ENCODE measurements around the gene SMIM35. TPM values are rescaled to one million over a fixed set of nuclear protein-coding genes. Genes with fewer than 3 reads are reported as not detected.
A peak's percentile ranks its signal among the peaks of the same experiment; 100 is the strongest.
"Not testable (repeated sequence)": the region's sequence is repeated elsewhere in the genome, so short reads cannot be mapped to it uniquely, and the experiment has no call there.

The SMIM35 gene
- polyA plus RNA-seq, 3 donors from 2014 or later, result 0.49 to 1.1 TPM; not detected in 1

- Mint-ChIP-seq H3K27ac (peak overlapping the region; percentile 85 to 90 (median 86)), H3K36me3 (peaks cover 69 to 95% (median 71%) of the 10 kb centered on the region in 3 donors), H3K4me3 (peak overlapping the region; percentile 85 to 94 (median 93)), H3K27me3 (ENCODE audit: low read depth in 3 of 3) (peaks cover 5 to 18% (median 14%) of the 10 kb centered on the region in 3 donors), H3K4me1 (peaks cover 89 to 96% of the 10 kb centered on the region in 2 donors), H3K9me3 (no peaks in the 10 kb centered on the region)
- DNase-seq, result no peak
Measured at GRCh38 chr11:117992136-117992535, 94.6 kb downstream of the SMIM35 start.

- H3K36me3 Mint-ChIP-seq, result peaks cover 57 to 77% (median 59%) of the 10 kb centered on the region in 3 donors
- H3K27me3 Mint-ChIP-seq (ENCODE audit: low read depth in 3 of 3), result peaks cover 10 to 31% (median 27%) of the 10 kb centered on the region in 3 donors
- H3K9me3 Mint-ChIP-seq, result no peaks in the 10 kb centered on the region
- H3K4me3 Mint-ChIP-seq, result peak overlapping the region; percentile 90 to 96 (median 93)
- peak overlapping the region; percentile 89 to 96 (median 94) for H3K27ac Mint-ChIP-seq
- DNase-seq, result no peak
- peaks cover 87 to 91% of the 10 kb centered on the region in 2 donors for H3K4me1 Mint-ChIP-seq
Measured at GRCh38 chr11:117989351-117990102, 97.2 kb downstream of the SMIM35 start.

GRCh38 chr11:117986981-117987574 lies 99.7 kb downstream of the SMIM35 start:
- H3K27me3 Mint-ChIP-seq (ENCODE audit: low read depth in 3 of 3), result peaks cover 10 to 33% (median 31%) of the 10 kb centered on the region in 3 donors
- no peaks in the 10 kb centered on the region for H3K9me3 Mint-ChIP-seq
- DNase-seq, result peak; percentile 74 to 82 (median 75)
- peak overlapping the region; percentile 89 to 96 (median 94) for H3K27ac Mint-ChIP-seq
- H3K4me1 Mint-ChIP-seq, result peaks cover 84 to 90% of the 10 kb centered on the region in 2 donors
- H3K36me3 Mint-ChIP-seq, result peaks cover 38 to 52% (median 40%) of the 10 kb centered on the region in 3 donors
- peak overlapping the region; percentile 90 to 96 (median 93) for H3K4me3 Mint-ChIP-seq

GRCh38 chr11:117985953-117986887 lies 100.5 kb downstream of the SMIM35 start, which contains the start of gene IL10RA:
TSS of gene IL10RA (plus strand) at chr11:117986394. CDS start at chr11:117986468, 74 bp downstream.
- Mint-ChIP-seq H3K27ac (peak within 1 kb of the TSS; percentile 89 to 99 (median 96)), H3K4me1 (peaks cover 80 to 90% of the 10 kb centered on the region in 2 donors), H3K36me3 (peaks cover 31 to 44% (median 35%) of the 10 kb centered on the region in 3 donors), H3K4me3 (peak within 1 kb of the TSS; percentile 90 to 96 (median 93)), H3K27me3 (ENCODE audit: low read depth in 3 of 3) (peaks cover 10 to 31% (median 31%) of the 10 kb centered on the region in 3 donors), H3K9me3 (no peaks in the 10 kb centered on the region)
- peak; percentile 90 to 91 (median 91) for DNase-seq

GRCh38 chr11:117984476-117984875 lies 102.3 kb downstream of the SMIM35 start:
- peak overlapping the region in 4 of 5 donors; percentile 90 to 94 (median 93) for H3K4me3 Mint-ChIP-seq
- H3K9me3 Mint-ChIP-seq, result no peaks in the 10 kb centered on the region
- DNase-seq, result no peak
- peaks cover 77 to 86% of the 10 kb centered on the region in 2 donors for H3K4me1 Mint-ChIP-seq
- peak overlapping the region; percentile 84 to 99 (median 94) for H3K27ac Mint-ChIP-seq
- H3K36me3 Mint-ChIP-seq, result peaks cover 22 to 29% (median 24%) of the 10 kb centered on the region in 3 donors
- peaks cover 8 to 31% (median 27%) of the 10 kb centered on the region in 3 donors for H3K27me3 Mint-ChIP-seq (ENCODE audit: low read depth in 3 of 3)

DNA sequence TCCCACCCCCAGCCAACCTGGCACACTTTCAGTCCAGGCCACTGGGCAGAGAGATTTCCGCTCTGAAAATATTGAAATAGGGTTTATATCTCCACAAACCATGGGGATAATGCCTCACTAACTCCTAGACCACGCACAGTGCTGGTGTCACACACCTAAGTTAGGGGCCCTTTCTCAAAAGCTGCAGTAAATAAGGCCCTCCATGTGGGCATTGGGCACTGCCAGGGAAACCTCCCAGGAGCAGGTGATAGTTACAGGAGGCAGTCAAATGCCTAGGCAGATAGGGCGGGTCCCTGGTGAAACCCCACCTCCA lies 103.6 kb downstream of the SMIM35 start:
- Mint-ChIP-seq H3K27ac (peak overlapping the region in 5 of 6 donors; percentile 58 to 99 (median 86)), H3K4me3 (peak overlapping the region in 1 of 5 donors; percentile 26)
- no peak for DNase-seq

DNA sequence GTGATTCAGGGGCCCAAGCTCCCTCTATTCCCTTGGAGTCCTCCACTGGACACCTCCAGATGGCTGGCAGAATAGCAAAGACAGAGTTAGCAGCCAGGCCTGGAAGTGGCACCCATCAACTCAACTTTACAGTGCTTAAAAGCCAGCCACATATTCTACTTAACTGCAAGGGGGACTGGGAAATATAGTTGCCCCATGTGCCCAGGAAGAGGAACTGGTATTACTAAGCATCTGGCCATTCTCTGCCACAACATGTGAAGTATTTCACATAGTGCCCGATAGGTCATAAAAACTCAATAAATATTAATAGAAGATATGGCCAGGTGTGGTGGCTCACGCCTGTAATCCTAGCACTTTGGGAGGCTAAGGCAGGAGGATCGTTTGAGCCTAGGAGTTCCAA lies 106.0 kb downstream of the SMIM35 start:
- Mint-ChIP-seq H3K4me1 (peaks cover 75 to 87% of the 10 kb centered on the region in 2 donors), H3K9me3 (no peaks in the 10 kb centered on the region), H3K4me3 (no peak overlapping the region), H3K27me3 (ENCODE audit: low read depth in 3 of 3) (peaks cover 2 to 13% (median 6%) of the 10 kb centered on the region in 3 donors), H3K36me3 (peaks cover 0 to 5% (median 3%) of the 10 kb centered on the region in 3 donors), H3K27ac (peak overlapping the region in 1 of 6 donors; percentile 36)
- DNase-seq, result no peak

More for the DNA sequence above, 103.6 kb downstream of the SMIM35 start:
- Mint-ChIP-seq H3K9me3 (no peaks in the 10 kb centered on the region), H3K36me3 (peaks cover 12 to 15% (median 15%) of the 10 kb centered on the region in 3 donors), H3K27me3 (ENCODE audit: low read depth in 3 of 3) (peaks cover 8 to 30% (median 22%) of the 10 kb centered on the region in 3 donors), H3K4me1 (peaks cover 70 to 82% of the 10 kb centered on the region in 2 donors)

- H3K4me3 Mint-ChIP-seq, result peak overlapping the region in 4 of 5 donors; percentile 9 to 65 (median 46)
- H3K9me3 Mint-ChIP-seq, result no peaks in the 10 kb centered on the region
Measured at GRCh38 chr11:117980280-117980679, 106.5 kb downstream of the SMIM35 start.

DNA sequence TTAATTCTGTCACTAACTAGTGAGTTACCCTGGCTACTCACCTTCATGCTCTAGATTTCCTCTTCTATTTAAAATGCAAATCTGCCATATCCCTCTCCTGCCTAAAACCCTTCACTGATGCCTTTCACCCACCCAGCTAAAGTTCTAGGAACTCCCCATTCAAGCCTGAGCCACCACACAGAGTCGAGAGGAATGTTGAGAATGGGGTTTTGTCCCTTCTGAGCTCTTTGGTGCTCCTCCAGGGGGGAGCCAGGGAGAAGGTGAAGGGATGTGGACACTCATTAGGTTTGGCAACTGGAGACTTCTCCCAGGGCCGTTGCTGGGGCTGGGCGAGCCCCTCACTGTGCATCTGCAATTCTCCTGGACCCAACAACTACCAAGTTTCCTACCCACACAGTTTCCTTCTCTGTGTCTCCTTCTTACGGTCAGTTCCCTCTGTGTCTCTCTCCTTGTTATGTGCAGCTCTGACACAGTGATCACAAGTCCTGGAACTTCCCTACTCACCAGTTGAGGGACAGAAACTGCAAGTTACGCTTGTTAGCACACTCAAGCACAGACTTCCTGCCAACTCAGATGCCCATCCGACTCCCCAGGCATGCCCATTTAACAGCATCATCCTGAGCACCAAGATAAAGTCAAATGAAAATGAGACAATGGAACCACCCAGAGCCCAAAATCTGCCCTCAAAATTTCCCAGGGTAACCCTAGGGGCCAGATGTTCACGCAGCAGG lies 107.1 kb downstream of the SMIM35 start:
- H3K4me1 Mint-ChIP-seq, result peaks cover 68 to 79% of the 10 kb centered on the region in 2 donors
- peak overlapping the region; percentile 25 to 65 (median 43) for H3K4me3 Mint-ChIP-seq
- H3K27ac Mint-ChIP-seq, result peak overlapping the region; percentile 43 to 86 (median 68)
- H3K9me3 Mint-ChIP-seq, result no peaks in the 10 kb centered on the region
- peaks cover 0 to 7% (median 2%) of the 10 kb centered on the region in 3 donors for H3K27me3 Mint-ChIP-seq (ENCODE audit: low read depth in 3 of 3)
- DNase-seq, result peak; percentile 30 to 31 (median 30)
- peaks cover 0 to 5% (median 3%) of the 10 kb centered on the region in 3 donors for H3K36me3 Mint-ChIP-seq

More at GRCh38 chr11:117980280-117980679, 106.5 kb downstream of the SMIM35 start:
- Mint-ChIP-seq H3K36me3 (peaks cover 0 to 5% (median 3%) of the 10 kb centered on the region in 3 donors), H3K27me3 (ENCODE audit: low read depth in 3 of 3) (peaks cover 2 to 9% (median 3%) of the 10 kb centered on the region in 3 donors), H3K27ac (peak overlapping the region; percentile 43 to 86 (median 68)), H3K4me1 (peaks cover 72 to 83% of the 10 kb centered on the region in 2 donors)
- no peak for DNase-seq

- H3K4me3 Mint-ChIP-seq, result peak overlapping the region in 3 of 5 donors; percentile 38 to 43 (median 42)
- peak overlapping the region in 5 of 6 donors; percentile 41 to 68 (median 56) for H3K27ac Mint-ChIP-seq
- H3K27me3 Mint-ChIP-seq (ENCODE audit: low read depth in 3 of 3), result peaks cover 0 to 6% (median 2%) of the 10 kb centered on the region in 3 donors
- H3K9me3 Mint-ChIP-seq, result no peaks in the 10 kb centered on the region
- peaks cover 67 to 79% of the 10 kb centered on the region in 2 donors for H3K4me1 Mint-ChIP-seq
- no peak for DNase-seq
- peaks cover 0 to 5% (median 3%) of the 10 kb centered on the region in 3 donors for H3K36me3 Mint-ChIP-seq
Measured at GRCh38 chr11:117978991-117979390, 107.8 kb downstream of the SMIM35 start.

DNA sequence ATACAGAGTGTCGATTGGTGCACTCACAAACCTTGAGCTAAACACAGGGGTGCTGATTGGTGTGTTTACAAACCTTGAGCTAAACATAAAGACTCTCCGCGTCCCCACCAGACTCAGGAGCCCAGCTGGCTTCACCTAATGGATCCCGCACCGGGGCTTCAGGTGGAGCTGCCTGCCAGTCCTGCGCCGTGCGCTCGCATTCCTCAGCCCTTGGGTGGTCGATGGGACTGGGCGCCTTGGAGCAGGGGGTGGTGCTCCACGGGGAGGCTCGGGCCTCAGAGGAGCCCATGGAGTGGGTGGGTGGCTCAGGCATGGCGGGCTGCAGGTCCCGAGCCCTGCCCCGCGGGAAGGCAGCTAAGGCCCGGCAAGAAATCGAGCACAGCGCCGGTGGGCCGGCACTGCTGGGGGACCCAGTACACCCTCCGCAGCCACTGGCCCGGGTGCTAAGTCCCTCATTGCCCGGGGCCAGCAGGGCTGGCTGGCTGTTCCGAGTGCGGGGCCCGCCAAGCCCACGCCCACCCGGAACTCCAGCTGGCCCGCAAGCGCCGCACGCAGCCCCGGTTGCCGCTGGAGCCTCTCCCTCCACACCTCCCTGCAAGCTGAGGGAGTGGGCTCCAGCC lies 108.4 kb downstream of the SMIM35 start:
- peak overlapping the region in 3 of 5 donors; percentile 30 to 67 (median 57) for H3K4me3 Mint-ChIP-seq
- peak overlapping the region in 4 of 6 donors; percentile 48 to 80 (median 63) for H3K27ac Mint-ChIP-seq
- not testable (repeated sequence) for H3K9me3 Mint-ChIP-seq; H3K36me3 Mint-ChIP-seq; H3K27me3 Mint-ChIP-seq (ENCODE audit: low read depth in 3 of 3); DNase-seq
- peaks cover 65 to 78% of the 10 kb centered on the region in 2 donors for H3K4me1 Mint-ChIP-seq
